ENCODE measurements around the gene DNAAF8.

The DNAAF8 gene

DNA sequence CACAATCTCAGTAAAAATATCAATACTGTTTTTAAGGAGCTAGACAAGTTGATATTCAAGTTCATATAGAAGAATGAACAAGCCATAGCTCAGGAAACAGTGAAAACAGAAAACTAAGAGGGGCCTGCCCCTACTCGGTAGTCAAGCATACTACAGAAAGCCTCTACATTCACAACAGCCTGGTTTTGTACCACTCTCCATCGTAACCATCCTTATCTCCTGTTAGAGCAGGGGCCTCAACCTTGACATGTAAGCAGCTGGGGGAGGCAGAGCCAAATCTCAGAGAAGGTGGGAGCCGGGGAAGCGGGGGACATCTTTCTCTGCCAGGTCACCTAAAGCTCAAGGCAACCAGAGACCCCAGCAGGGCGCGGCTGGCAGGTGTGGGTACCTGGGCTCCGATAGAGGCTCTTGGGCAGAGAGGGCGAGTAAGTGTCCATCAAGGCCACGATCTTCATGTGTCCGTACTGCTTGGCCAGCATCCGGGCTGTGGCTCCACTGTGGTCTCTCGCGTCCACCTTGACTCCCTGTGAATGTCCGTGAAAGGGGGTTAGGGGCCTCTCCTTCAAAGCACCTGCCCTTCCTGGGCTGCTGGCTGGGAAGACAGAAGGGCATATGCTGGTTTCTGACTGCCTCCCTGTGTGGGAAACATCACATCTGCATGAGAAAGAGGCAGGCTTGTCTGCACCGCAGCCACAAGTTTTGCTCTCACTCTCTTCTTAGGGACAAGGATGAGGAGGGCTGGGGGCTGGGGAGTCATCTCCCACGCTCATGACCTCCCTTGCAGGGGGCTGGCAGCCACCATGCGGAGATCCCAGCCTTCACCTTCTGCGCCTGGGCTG is 20.5 kb upstream of the DNAAF8 start:
- no peak overlapping the region for H3K27ac ChIP-seq (ENCODE audit: low read depth, low read length)
- H3K27me3 ChIP-seq (ENCODE audit: control insufficient read depth, insufficient read depth, low read length), result no peaks in the 10 kb centered on the region
- H3K9ac ChIP-seq (ENCODE audit: low read length), result no peak overlapping the region
- peaks cover 9% of the 10 kb centered on the region for H3K36me3 ChIP-seq (ENCODE audit: control insufficient read depth, insufficient read depth, low read length)
- no peak overlapping the region for H3K4me3 ChIP-seq (ENCODE audit: low read length)
- no peaks in the 10 kb centered on the region for H3K4me1 ChIP-seq (ENCODE audit: control insufficient read depth, insufficient read depth, low read length)

DNA sequence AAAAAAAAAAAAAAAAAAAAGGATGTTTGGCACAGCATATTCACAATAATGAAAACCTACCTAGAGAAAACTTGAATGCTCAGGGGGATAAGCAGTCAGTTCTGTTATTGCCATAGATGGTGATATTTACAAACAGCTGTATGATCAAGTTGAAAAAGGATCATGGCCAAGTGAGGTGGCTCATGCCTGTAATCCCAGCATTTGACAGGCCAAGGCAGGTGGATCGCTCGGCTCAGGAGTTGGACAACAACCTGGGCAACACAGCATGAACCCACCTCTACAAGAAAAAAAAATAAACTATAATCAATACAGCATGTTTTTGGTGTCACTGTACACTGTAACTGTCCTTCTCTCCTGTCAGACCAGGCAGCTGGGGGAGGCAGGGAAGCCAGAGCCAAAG is 19.3 kb upstream of the DNAAF8 start:
- no peaks in the 10 kb centered on the region for H3K27me3 ChIP-seq (ENCODE audit: control insufficient read depth, insufficient read depth, low read length)
- H3K4me1 ChIP-seq (ENCODE audit: control insufficient read depth, insufficient read depth, low read length), result no peaks in the 10 kb centered on the region
- H3K36me3 ChIP-seq (ENCODE audit: control insufficient read depth, insufficient read depth, low read length), result peaks cover 9% of the 10 kb centered on the region
- no peak overlapping the region for H3K27ac ChIP-seq (ENCODE audit: low read depth, low read length)
- no peak overlapping the region for H3K9ac ChIP-seq (ENCODE audit: low read length)
- H3K4me3 ChIP-seq (ENCODE audit: low read length), result no peak overlapping the region

DNA sequence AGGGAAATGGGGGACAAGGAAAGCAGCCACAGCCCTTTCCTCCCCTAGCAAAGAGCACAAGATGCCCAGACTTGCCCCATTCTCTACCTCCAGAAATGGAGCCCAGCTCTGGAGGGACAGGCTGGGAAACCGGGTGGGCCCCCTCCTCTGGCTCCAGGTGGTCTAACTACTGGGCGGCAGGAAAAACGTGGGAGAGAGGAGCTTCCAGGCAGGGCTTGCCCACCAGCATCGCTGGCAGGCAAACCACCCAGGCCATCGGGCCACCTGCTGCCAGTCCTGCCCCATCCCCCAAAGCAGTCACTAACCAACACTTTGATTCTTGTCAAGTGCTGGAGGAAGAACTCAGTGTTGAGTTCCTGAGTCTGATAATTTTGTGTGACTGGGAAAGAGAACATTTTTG is 15.9 kb upstream of the DNAAF8 start:
- Histone ChIP-seq H3K27ac (ENCODE audit: low read depth, low read length) (no peak overlapping the region), H3K36me3 (ENCODE audit: control insufficient read depth, insufficient read depth, low read length) (peaks cover 7% of the 10 kb centered on the region)

DNA sequence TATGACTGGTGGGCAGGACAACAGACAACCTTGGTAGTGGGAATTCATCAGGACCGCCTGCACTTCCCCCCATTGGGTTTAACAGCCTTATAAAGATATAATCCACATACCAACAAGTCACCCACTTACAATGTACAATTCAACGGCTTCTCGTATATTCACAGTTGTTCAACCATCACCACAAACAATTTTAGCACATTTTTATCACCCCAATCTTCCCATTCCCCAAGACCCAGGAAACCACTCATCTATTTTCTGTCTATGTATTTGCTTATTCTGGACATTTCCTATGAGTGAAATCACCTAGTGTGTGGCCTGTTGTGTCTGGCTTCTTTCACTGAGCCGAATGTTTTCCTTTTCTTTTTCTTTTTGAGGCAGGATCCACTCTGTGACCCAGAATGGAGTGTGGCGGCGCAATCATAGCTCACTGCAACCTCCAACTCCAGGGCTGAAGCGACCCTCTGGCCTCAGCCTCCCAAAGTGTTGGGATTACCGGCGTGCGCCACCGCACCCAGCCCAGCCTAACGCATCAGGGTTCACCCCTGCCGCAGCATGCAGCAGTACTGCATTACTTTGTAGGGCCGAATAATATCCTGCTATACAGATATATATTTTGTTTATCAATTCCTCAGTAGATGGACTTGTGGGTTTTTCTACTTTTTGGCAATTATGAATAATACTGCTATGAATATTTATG is 11.1 kb upstream of the DNAAF8 start:
- Histone ChIP-seq H3K9ac (ENCODE audit: low read length) (no peak overlapping the region), H3K27ac (ENCODE audit: low read depth, low read length) (no peak overlapping the region), H3K36me3 (ENCODE audit: control insufficient read depth, insufficient read depth, low read length) (peaks cover 13% of the 10 kb centered on the region)

More for the DNA sequence above, 15.9 kb upstream of the DNAAF8 start:
- Histone ChIP-seq H3K4me1 (ENCODE audit: control insufficient read depth, insufficient read depth, low read length) (no peaks in the 10 kb centered on the region), H3K4me3 (ENCODE audit: low read length) (no peak overlapping the region), H3K27me3 (ENCODE audit: control insufficient read depth, insufficient read depth, low read length) (no peaks in the 10 kb centered on the region), H3K9ac (ENCODE audit: low read length) (no peak overlapping the region)

DNA sequence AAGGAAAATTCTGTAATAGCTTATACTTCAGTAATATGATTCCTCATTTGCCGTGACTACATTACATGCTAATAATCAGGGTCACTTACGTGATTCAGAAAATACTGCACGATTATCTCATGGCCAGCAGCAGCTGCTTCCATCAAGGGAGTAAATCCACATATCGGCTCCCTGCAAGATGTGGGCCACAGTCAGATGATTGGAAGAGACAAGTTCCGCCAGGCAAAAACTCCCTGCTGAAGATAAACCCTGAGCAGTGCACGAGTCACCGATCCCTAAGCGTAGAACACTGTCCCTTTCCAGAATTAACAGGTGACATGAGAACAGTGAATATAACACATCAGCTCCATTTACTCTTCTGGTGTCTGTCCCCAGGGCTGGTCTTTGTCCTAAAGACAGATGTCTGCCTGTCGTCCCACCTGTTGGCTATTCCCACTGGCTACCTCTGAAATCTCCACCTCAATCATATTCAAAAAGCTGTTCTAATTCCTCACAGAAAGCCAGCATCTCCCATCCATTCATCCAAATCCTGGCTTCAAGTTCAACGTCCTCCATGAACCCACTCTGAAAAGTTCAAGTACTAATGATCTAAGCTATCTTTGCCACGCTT is 9.6 kb upstream of the DNAAF8 start:
- Histone ChIP-seq H3K27me3 (ENCODE audit: control insufficient read depth, insufficient read depth, low read length) (no peaks in the 10 kb centered on the region), H3K4me1 (ENCODE audit: control insufficient read depth, insufficient read depth, low read length) (no peaks in the 10 kb centered on the region), H3K36me3 (ENCODE audit: control insufficient read depth, insufficient read depth, low read length) (peaks cover 17% of the 10 kb centered on the region), H3K4me3 (ENCODE audit: low read length) (no peak overlapping the region), H3K9ac (ENCODE audit: low read length) (no peak overlapping the region), H3K27ac (ENCODE audit: low read depth, low read length) (no peak overlapping the region)

More for the DNA sequence above, 11.1 kb upstream of the DNAAF8 start:
- H3K4me3 ChIP-seq (ENCODE audit: low read length), result no peak overlapping the region
- H3K27me3 ChIP-seq (ENCODE audit: control insufficient read depth, insufficient read depth, low read length), result no peaks in the 10 kb centered on the region
- H3K4me1 ChIP-seq (ENCODE audit: control insufficient read depth, insufficient read depth, low read length), result no peaks in the 10 kb centered on the region

DNA sequence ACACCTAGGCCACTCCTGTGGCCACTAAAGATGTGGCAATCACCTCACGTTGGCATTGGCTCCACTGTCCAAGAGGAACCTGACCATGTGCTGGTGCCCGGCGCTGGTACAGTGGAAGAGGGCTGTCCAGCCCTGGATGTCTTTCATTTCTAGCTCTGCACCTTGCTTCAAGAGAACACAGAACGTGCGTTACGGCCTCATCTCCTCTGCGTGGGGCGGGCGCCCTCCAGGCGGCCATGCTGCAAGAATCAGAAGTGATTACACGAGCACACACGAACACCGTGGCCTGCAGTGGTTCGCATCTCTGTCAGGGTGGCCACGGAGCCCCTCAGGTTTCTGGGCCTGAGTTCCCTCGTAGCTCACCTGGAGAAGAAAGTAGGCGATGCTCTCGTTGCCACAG is 7.7 kb upstream of the DNAAF8 start:
- H3K36me3 ChIP-seq (ENCODE audit: control insufficient read depth, insufficient read depth, low read length), result peaks cover 17% of the 10 kb centered on the region
- no peak overlapping the region for H3K9ac ChIP-seq (ENCODE audit: low read length)
- H3K4me1 ChIP-seq (ENCODE audit: control insufficient read depth, insufficient read depth, low read length), result no peaks in the 10 kb centered on the region

DNA sequence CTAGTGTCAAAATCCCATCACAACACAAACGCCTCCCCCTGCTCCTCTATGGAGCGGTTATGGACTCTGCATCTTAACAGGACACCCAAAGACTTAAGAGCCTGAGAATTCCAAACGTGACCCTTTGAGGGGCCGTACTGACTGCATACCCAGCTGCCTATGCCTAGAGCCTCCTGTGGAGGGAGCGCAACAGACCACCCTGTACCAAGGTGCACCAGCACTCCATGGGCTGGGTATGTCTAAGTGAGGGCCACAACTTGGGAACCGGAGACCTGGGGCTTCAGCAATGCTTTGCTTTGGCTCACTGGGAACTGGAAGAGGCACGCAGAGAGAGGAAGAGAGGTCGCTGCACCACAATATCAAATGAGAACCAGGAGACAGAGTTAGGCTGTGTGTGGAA is 5.7 kb upstream of the DNAAF8 start:
- H3K4me3 ChIP-seq (ENCODE audit: low read length), result no peak overlapping the region
- no peak overlapping the region for H3K27ac ChIP-seq (ENCODE audit: low read depth, low read length)
- H3K4me1 ChIP-seq (ENCODE audit: control insufficient read depth, insufficient read depth, low read length), result no peaks in the 10 kb centered on the region
- peaks cover 17% of the 10 kb centered on the region for H3K36me3 ChIP-seq (ENCODE audit: control insufficient read depth, insufficient read depth, low read length)
- no peak overlapping the region for H3K9ac ChIP-seq (ENCODE audit: low read length)
- no peaks in the 10 kb centered on the region for H3K27me3 ChIP-seq (ENCODE audit: control insufficient read depth, insufficient read depth, low read length)

More for the DNA sequence above, 7.7 kb upstream of the DNAAF8 start:
- Histone ChIP-seq H3K27ac (ENCODE audit: low read depth, low read length) (no peak overlapping the region), H3K4me3 (ENCODE audit: low read length) (no peak overlapping the region), H3K27me3 (ENCODE audit: control insufficient read depth, insufficient read depth, low read length) (no peaks in the 10 kb centered on the region)

DNA sequence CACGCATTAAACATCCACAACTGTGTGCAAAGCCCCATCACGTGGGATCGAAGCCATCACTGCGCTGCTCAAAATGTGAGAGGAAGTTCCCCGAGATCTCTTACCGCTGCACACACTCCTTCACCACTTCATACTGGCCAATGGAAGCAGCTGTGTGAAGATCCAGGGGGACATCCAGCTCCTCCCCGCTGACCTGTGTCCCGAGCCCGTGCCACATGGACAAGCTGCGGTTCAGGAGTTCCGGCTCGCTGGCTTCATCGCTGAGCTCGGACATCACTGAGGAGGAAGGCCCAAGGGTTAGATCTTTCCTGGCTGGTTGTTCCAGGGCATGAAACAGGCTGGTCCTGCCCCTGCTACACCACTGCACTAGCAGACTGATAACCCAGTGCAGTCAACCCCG is 4.5 kb upstream of the DNAAF8 start:
- Histone ChIP-seq H3K9ac (ENCODE audit: low read length) (no peak overlapping the region), H3K27me3 (ENCODE audit: control insufficient read depth, insufficient read depth, low read length) (no peaks in the 10 kb centered on the region), H3K4me1 (ENCODE audit: control insufficient read depth, insufficient read depth, low read length) (no peaks in the 10 kb centered on the region), H3K27ac (ENCODE audit: low read depth, low read length) (no peak overlapping the region), H3K4me3 (ENCODE audit: low read length) (no peak overlapping the region), H3K36me3 (ENCODE audit: control insufficient read depth, insufficient read depth, low read length) (peaks cover 17% of the 10 kb centered on the region)

DNA sequence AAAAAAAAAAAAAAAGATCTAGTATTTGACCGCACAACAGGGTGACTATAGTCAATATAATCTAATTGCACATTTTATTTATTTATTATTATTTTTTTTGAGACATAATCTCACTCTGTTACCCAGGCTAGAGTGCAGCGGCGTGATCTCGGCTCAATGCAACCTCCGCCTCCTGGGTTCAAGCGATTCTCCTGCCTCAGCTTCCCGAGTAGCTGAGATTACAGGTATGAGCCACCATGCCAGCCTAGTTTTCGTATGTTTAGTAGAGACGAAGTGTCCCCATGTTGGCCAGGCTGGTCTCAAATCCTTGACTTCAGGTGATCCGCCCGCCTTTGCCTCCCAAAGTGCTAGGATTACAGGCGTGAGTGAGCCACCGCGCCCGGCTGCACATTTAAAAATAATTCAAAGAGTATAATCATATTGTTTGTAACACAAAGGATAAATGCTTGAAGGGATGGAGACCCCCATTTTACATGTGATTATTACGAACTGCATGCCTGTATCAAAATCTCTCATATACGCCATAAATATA is 1.1 kb upstream of the DNAAF8 start:
- Histone ChIP-seq H3K9ac (ENCODE audit: low read length) (no peak overlapping the region), H3K36me3 (ENCODE audit: control insufficient read depth, insufficient read depth, low read length) (peaks cover 4% of the 10 kb centered on the region), H3K4me3 (ENCODE audit: low read length) (peak overlapping the region; percentile 98), H3K27ac (ENCODE audit: low read depth, low read length) (no peak overlapping the region), H3K27me3 (ENCODE audit: control insufficient read depth, insufficient read depth, low read length) (no peaks in the 10 kb centered on the region), H3K4me1 (ENCODE audit: control insufficient read depth, insufficient read depth, low read length) (no peaks in the 10 kb centered on the region)

DNA sequence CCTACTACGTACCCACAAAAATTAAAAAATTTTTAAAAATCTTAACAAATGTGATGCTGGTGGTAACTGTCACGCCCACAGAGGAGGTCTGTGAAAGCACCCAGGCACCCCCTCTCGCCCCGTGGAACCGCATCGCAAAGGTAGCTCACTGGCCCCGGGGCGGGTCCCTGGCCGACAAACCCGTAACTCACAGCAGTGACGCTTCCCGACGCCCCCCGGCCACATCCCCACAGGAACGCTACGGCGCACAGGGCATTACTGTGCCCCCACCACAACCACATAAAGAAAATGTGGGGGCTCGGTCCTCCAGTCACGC is 632 bp upstream of the DNAAF8 start:
- Histone ChIP-seq H3K27ac (ENCODE audit: low read depth, low read length) (peak overlapping the region; percentile 73), H3K4me1 (ENCODE audit: control insufficient read depth, insufficient read depth, low read length) (no peaks in the 10 kb centered on the region), H3K9ac (ENCODE audit: low read length) (peak overlapping the region; percentile 58), H3K27me3 (ENCODE audit: control insufficient read depth, insufficient read depth, low read length) (no peaks in the 10 kb centered on the region), H3K4me3 (ENCODE audit: low read length) (peak overlapping the region; percentile 98), H3K36me3 (ENCODE audit: control insufficient read depth, insufficient read depth, low read length) (peaks cover 2% of the 10 kb centered on the region)

DNA sequence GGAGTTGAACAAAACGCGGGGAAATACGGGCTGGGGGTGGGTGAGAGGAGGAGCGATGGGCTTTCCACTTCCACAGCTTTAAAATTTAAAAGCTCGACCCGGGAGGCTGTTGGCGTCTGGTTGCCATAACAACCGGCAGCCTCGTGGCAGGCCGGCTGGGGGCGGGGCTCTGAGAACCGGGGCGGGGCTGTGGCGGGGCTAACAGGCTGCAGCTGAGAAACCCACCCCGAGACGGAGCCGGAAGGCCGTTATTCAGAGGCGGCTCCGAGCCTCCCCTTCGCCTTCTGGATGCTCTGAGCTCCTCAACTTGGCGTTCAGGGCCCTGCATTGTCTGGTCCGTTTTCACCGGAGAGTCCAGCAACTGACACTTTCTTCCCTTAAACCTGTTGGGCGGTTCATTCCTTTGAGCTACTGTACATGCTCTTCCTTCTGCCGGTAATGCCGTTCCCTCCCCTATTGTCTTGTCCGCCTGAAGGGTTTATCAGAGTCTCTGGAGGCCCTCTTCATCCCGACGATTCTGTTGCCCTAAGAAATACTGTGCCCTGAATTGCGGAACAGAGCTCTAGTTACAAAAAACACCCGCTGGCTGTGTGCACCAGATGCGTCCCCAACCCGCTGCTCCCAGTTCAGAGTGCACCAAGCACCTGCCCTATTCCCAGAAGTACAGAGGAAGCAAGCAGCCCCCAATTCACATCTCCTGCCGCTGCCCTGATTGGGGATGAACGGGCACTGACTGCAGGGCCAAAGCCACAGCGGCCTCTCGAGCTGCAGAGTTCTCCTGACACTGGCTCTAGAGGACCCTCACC is 596 bp downstream of the DNAAF8 start:
- H3K36me3 ChIP-seq (ENCODE audit: control insufficient read depth, insufficient read depth, low read length), result no peaks in the 10 kb centered on the region
- no peak overlapping the region for H3K9ac ChIP-seq (ENCODE audit: low read length)

DNA sequence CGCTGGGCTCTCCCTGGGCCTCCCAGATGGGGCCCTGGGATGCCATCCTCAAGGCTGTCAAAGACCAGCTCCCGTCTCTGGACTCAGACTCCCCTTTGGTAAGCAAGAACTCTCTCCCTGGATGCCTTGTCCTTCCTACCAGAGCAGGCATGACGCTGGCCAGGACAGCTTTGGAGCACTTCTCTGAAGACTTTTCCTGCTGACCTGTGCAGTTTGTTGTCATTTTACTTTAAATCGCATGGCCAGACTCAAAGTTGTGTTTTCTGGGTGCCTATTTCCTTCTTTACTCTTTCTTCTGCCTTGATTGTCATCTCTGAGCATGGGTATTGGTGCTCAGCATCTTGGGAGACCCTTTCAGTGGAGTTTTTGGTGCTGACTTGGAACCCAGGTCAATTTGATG is 2.2 kb downstream of the DNAAF8 start:
- H3K27me3 ChIP-seq (ENCODE audit: control insufficient read depth, insufficient read depth, low read length), result no peaks in the 10 kb centered on the region
- H3K4me3 ChIP-seq (ENCODE audit: low read length), result no peak overlapping the region
- no peaks in the 10 kb centered on the region for H3K4me1 ChIP-seq (ENCODE audit: control insufficient read depth, insufficient read depth, low read length)
- no peak overlapping the region for H3K9ac ChIP-seq (ENCODE audit: low read length)
- H3K36me3 ChIP-seq (ENCODE audit: control insufficient read depth, insufficient read depth, low read length), result no peaks in the 10 kb centered on the region
- H3K27ac ChIP-seq (ENCODE audit: low read depth, low read length), result no peak overlapping the region

More for the DNA sequence above, 596 bp downstream of the DNAAF8 start:
- peak overlapping the region; percentile 98 for H3K4me3 ChIP-seq (ENCODE audit: low read length)
- no peaks in the 10 kb centered on the region for H3K27me3 ChIP-seq (ENCODE audit: control insufficient read depth, insufficient read depth, low read length)
- H3K4me1 ChIP-seq (ENCODE audit: control insufficient read depth, insufficient read depth, low read length), result no peaks in the 10 kb centered on the region
- H3K27ac ChIP-seq (ENCODE audit: low read depth, low read length), result peak overlapping the region; percentile 73
